HepG2 (cell line): ENCODE results near the gene GNAL. TPM values are rescaled to one million over a fixed set of nuclear protein-coding genes. Genes with fewer than 3 reads are reported as not detected.

ENCODE experiments used
- ATF7 ChIP-seq, 2 experiments: fragments of 450-650 bp in 1 of 2; sonication (generic) in 1 of 2; formaldehyde crosslinking in 1 of 2; IDR thresholded peaks; 2 replicates each; pipeline versions ENCODE4 v1.4.0 to v1.6.1; 2016 to 2020; ENCODE audit warnings: antibody characterized with exemption in 1 of 2, mild to moderate bottlenecking in 1 of 2, missing genetic modification reagents in 1 of 2
- HMG20A ChIP-seq: IDR thresholded peaks from 2 replicates; pipeline ENCODE4 v1.6.1; 2016; ENCODE audit warnings: borderline replicate concordance
- MTA3 ChIP-seq: sonication (generic); formaldehyde crosslinking; IDR thresholded peaks from 2 replicates; pipeline ENCODE4 v1.4.0; 2020; ENCODE audit warnings: missing genetic modification reagents
- RXRB ChIP-seq: IDR thresholded peaks from 2 replicates; pipeline ENCODE4 v1.6.1; 2016; ENCODE audit warnings: borderline replicate concordance, missing genetic modification reagents, missing compliant biosample characterization
- SNAI1 ChIP-seq: sonication (generic); formaldehyde crosslinking; IDR thresholded peaks from 2 replicates; pipeline ENCODE4 v1.5.0; 2020; ENCODE audit warnings: mild to moderate bottlenecking, missing genetic modification reagents, borderline replicate concordance
- SNAPC2 ChIP-seq: sonication (generic); formaldehyde crosslinking; IDR thresholded peaks from 2 replicates; pipeline ENCODE4 v1.8.1; 2022; ENCODE audit warnings: mild to moderate bottlenecking, missing genetic modification reagents
- TOPORS ChIP-seq: sonication (generic); formaldehyde crosslinking; IDR thresholded peaks from 2 replicates; pipeline ENCODE4 v1.8.0; 2023; ENCODE audit warnings: mild to moderate bottlenecking, missing genetic modification reagents
- ZFP41 ChIP-seq: sonication (generic); formaldehyde crosslinking; IDR thresholded peaks from 2 replicates; pipeline ENCODE4 v1.4.0; 2020; ENCODE audit warnings: mild to moderate bottlenecking, missing genetic modification reagents, borderline replicate concordance
- ZNF264 ChIP-seq: sonication (generic); formaldehyde crosslinking; IDR thresholded peaks from 2 replicates; pipeline ENCODE4 v1.4.0; 2020; ENCODE audit warnings: missing genetic modification reagents
- ZNF556 ChIP-seq: sonication (generic); formaldehyde crosslinking; IDR thresholded peaks from 2 replicates; pipeline ENCODE4 v1.4.0; 2020; ENCODE audit warnings: mild to moderate bottlenecking, missing genetic modification reagents, borderline replicate concordance
- ZNF598 ChIP-seq: sonication (generic); formaldehyde crosslinking; IDR thresholded peaks from 2 replicates; pipeline ENCODE4 v1.5.1; 2020; ENCODE audit warnings: mild to moderate bottlenecking, missing genetic modification reagents, borderline replicate concordance
- ZNF629 ChIP-seq: sonication (generic); formaldehyde crosslinking; conservative IDR thresholded peaks from 2 replicates; pipeline ENCODE4 v1.5.0; 2020; ENCODE audit warnings: missing genetic modification reagents
- polyA plus RNA-seq, 8 experiments: library from polyadenylated mRNA; depleted of rRNA in 3 of 8; stranded (reverse) in 7 of 8; unstranded in 1 of 8; fragments of >200 nt; fragmentation: Illumina TruSeq in 4 of 8; extraction: Trizol in 4 of 8; gene quantifications; 2 replicates each; pipeline versions ENCODE4 v1.2.1 to v1.2.3, GENCODE V29; 2011 to 2016; ENCODE audit warnings: low read depth in 4 of 8, missing spikeins in 1 of 8, mixed read lengths in 1 of 8; ENCODE audit not compliant: insufficient read depth in 1 of 8
- total RNA-seq, 5 experiments: library from RNA; depleted of rRNA; stranded (reverse); fragments of >200 nt; fragmentation: Illumina TruSeq; extraction: Trizol; gene quantifications; 2 replicates each; pipeline ENCODE4 v1.2.3, GENCODE V29; 2016; ENCODE audit warnings: low read depth in 1 of 5
- TF ChIP-seq, protein P1 (sequence below): sonication (generic); formaldehyde crosslinking; IDR thresholded peaks from one replicate; pipeline ENCODE4 v1.5.1; 2020; ENCODE audit warnings: mild to moderate bottlenecking, missing genetic modification reagents; ENCODE audit errors: not compliant biosample characterization
- TF ChIP-seq, protein P2 (sequence below): sonication (generic); formaldehyde crosslinking; IDR thresholded peaks from 2 replicates; pipeline ENCODE4 v1.4.0; 2020; ENCODE audit warnings: missing genetic modification reagents, mild to moderate bottlenecking, borderline replicate concordance
- TF ChIP-seq, protein P3 (sequence below): sonication (generic); formaldehyde crosslinking; IDR thresholded peaks from 2 replicates; pipeline ENCODE4 v1.5.0; 2020; ENCODE audit warnings: mild to moderate bottlenecking, low read depth, missing genetic modification reagents, borderline replicate concordance
- TF ChIP-seq, protein P4 (sequence below): sonication (generic); formaldehyde crosslinking; IDR thresholded peaks from 2 replicates; pipeline ENCODE4 v1.5.1; 2020; ENCODE audit warnings: missing genetic modification reagents, mild to moderate bottlenecking, borderline replicate concordance

Gene GNAL
- total and polyA plus RNA-seq, 2 of the 13 experiments (the other 11 are each of a cell fraction or from before 2014, with no cell fraction given): 0.87 to 1.4 TPM

DNA sequence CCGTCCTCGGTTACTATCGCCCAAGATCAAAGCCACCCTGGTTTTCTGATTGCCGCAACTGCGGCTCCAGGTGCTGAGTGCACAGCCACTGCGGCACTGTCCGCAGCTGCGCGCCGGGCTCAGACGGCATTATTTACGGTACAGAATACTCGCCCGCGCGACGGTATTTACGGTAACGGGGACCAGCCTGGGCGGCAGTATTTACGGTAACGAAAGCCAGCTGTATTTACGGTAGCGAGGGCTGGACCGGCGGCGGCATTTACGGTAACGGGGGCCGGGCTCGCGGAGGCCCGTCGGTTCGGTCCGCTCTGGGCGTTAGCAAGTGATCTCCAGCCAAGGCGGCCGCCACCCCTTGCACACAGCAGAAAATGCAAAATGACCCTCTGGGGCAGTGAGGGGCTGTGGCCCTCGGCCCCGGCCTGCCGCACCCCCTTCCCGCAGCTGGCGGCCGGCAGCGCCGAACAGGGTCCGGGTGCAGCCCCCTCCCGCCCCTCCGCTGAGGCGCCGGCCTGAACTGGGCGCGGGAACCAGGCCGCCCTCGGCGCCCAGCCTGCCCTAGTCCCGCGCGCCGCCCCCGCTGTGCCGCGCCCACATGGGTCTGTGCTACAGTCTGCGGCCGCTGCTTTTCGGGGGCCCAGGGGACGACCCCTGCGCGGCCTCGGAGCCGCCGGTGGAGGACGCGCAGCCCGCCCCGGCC lies at the start of gene GNAL (continued):
- TF ChIP-seq, protein P1, sequence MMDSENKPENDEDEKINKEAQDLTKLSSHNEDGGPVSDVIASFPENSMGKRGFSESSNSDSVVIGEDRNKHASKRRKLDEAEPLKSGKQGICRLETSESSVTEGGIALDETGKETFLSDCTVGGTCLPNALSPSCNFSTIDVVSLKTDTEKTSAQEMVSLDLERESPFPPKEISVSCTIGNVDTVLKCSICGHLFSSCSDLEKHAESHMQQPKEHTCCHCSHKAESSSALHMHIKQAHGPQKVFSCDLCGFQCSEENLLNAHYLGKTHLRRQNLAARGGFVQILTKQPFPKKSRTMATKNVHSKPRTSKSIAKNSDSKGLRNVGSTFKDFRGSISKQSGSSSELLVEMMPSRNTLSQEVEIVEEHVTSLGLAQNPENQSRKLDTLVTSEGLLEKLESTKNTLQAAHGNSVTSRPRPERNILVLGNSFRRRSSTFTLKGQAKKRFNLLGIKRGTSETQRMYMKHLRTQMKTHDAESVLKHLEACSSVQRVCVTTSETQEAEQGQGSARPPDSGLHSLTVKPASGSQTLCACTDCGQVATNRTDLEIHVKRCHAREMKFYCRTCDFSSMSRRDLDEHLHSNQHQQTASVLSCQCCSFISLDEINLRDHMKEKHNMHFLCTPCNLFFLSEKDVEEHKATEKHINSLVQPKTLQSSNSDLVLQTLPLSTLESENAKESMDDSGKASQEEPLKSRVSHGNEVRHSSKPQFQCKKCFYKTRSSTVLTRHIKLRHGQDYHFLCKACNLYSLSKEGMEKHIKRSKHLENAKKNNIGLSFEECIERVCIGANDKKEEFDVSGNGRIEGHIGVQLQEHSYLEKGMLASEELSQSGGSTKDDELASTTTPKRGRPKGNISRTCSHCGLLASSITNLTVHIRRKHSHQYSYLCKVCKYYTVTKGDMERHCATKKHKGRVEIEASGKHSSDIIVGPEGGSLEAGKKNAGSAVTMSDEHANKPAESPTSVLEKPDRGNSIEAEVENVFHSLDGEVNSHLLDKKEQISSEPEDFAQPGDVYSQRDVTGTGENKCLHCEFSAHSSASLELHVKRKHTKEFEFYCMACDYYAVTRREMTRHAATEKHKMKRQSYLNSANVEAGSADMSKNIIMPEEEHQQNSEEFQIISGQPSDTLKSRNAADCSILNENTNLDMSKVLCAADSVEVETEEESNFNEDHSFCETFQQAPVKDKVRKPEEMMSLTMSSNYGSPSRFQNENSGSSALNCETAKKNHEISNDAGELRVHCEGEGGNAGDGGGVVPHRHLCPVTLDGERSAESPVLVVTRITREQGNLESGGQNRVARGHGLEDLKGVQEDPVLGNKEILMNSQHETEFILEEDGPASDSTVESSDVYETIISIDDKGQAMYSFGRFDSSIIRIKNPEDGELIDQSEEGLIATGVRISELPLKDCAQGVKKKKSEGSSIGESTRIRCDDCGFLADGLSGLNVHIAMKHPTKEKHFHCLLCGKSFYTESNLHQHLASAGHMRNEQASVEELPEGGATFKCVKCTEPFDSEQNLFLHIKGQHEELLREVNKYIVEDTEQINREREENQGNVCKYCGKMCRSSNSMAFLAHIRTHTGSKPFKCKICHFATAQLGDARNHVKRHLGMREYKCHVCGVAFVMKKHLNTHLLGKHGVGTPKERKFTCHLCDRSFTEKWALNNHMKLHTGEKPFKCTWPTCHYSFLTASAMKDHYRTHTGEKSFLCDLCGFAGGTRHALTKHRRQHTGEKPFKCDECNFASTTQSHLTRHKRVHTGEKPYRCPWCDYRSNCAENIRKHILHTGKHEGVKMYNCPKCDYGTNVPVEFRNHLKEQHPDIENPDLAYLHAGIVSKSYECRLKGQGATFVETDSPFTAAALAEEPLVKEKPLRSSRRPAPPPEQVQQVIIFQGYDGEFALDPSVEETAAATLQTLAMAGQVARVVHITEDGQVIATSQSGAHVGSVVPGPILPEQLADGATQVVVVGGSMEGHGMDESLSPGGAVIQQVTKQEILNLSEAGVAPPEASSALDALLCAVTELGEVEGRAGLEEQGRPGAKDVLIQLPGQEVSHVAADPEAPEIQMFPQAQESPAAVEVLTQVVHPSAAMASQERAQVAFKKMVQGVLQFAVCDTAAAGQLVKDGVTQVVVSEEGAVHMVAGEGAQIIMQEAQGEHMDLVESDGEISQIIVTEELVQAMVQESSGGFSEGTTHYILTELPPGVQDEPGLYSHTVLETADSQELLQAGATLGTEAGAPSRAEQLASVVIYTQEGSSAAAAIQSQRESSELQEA (CRISPR knock-in tag): no peak
- TF ChIP-seq ZNF264 (CRISPR knock-in tag): no peak
- TF ChIP-seq, protein P2, sequence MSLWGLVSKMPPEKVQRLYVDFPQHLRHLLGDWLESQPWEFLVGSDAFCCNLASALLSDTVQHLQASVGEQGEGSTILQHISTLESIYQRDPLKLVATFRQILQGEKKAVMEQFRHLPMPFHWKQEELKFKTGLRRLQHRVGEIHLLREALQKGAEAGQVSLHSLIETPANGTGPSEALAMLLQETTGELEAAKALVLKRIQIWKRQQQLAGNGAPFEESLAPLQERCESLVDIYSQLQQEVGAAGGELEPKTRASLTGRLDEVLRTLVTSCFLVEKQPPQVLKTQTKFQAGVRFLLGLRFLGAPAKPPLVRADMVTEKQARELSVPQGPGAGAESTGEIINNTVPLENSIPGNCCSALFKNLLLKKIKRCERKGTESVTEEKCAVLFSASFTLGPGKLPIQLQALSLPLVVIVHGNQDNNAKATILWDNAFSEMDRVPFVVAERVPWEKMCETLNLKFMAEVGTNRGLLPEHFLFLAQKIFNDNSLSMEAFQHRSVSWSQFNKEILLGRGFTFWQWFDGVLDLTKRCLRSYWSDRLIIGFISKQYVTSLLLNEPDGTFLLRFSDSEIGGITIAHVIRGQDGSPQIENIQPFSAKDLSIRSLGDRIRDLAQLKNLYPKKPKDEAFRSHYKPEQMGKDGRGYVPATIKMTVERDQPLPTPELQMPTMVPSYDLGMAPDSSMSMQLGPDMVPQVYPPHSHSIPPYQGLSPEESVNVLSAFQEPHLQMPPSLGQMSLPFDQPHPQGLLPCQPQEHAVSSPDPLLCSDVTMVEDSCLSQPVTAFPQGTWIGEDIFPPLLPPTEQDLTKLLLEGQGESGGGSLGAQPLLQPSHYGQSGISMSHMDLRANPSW (CRISPR knock-in tag): no peak
- TF ChIP-seq SNAPC2: no peak
- no peak for TF ChIP-seq SNAI1
- no peak for TF ChIP-seq ZFP41 (CRISPR knock-in tag)
- TF ChIP-seq ZNF629 (CRISPR knock-in tag): 0 out of 2 replicates have a peak, but pooled peaks have one; percentile 19
- TF ChIP-seq, protein P3, sequence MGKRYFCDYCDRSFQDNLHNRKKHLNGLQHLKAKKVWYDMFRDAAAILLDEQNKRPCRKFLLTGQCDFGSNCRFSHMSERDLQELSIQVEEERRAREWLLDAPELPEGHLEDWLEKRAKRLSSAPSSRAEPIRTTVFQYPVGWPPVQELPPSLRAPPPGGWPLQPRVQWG (CRISPR knock-in tag): no peak
- TF ChIP-seq ATF7 (IDR thresholded peaks at IDR 0.05): no peak
- no peak for TF ChIP-seq ATF7 (CRISPR knock-in tag; IDR thresholded peaks at IDR 0.05)
- no peak for TF ChIP-seq TOPORS (CRISPR knock-in tag)
- no peak for TF ChIP-seq RXRB (CRISPR knock-in tag)
- no peak for TF ChIP-seq HMG20A
- TF ChIP-seq MTA3 (CRISPR knock-in tag): no peak
- TF ChIP-seq ZNF598 (CRISPR knock-in tag): no peak
- TF ChIP-seq, protein P4, sequence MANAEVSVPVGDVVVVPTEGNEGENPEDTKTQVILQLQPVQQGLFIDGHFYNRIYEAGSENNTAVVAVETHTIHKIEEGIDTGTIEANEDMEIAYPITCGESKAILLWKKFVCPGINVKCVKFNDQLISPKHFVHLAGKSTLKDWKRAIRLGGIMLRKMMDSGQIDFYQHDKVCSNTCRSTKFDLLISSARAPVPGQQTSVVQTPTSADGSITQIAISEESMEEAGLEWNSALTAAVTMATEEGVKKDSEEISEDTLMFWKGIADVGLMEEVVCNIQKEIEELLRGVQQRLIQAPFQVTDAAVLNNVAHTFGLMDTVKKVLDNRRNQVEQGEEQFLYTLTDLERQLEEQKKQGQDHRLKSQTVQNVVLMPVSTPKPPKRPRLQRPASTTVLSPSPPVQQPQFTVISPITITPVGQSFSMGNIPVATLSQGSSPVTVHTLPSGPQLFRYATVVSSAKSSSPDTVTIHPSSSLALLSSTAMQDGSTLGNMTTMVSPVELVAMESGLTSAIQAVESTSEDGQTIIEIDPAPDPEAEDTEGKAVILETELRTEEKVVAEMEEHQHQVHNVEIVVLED (CRISPR knock-in tag): no peak; the same call in 1 of the 2 replicates
- TF ChIP-seq ZNF556 (CRISPR knock-in tag): no peak
